ENCODE data around the gene SRGAP3. TPM values are rescaled to one million over a fixed set of nuclear protein-coding genes. Genes with fewer than 3 reads are reported as not detected.

Gene SRGAP3
- total RNA-seq, 1 donor from 2014 or later: 7.1 TPM

GRCh38 chr3:9139366-9139765 lies 110.1 kb downstream of the SRGAP3 start:
- DNase-seq: no peak

- no peak for DNase-seq
Observed at GRCh38 chr3:9137676-9138075, 111.8 kb downstream of the SRGAP3 start.

- DNase-seq: no peak
Observed at GRCh38 chr3:9136746-9137465, 112.5 kb downstream of the SRGAP3 start.

- DNase-seq: no peak
Observed at GRCh38 chr3:9135930-9136525, 113.4 kb downstream of the SRGAP3 start.

GRCh38 chr3:9135526-9135925 lies 113.9 kb downstream of the SRGAP3 start:
- DNase-seq: no peak

GRCh38 chr3:9133656-9134055 lies 115.8 kb downstream of the SRGAP3 start:
- DNase-seq: no peak

GRCh38 chr3:9130345-9131305 lies 118.8 kb downstream of the SRGAP3 start:
- no peak for DNase-seq

- DNase-seq: no peak
Observed at GRCh38 chr3:9129365-9129764, 120.1 kb downstream of the SRGAP3 start.

- no peak for DNase-seq
Observed at GRCh38 chr3:9125278-9125951, 124.0 kb downstream of the SRGAP3 start.

- no peak for DNase-seq
Observed at GRCh38 chr3:9124730-9125129, 124.7 kb downstream of the SRGAP3 start.

GRCh38 chr3:9123840-9124239 lies 125.6 kb downstream of the SRGAP3 start:
- DNase-seq: no peak

GRCh38 chr3:9122732-9123364 lies 126.6 kb downstream of the SRGAP3 start:
- no peak for DNase-seq

GRCh38 chr3:9121366-9122001 lies 128.0 kb downstream of the SRGAP3 start:
- DNase-seq: no peak

GRCh38 chr3:9119331-9119730 lies 130.1 kb downstream of the SRGAP3 start:
- DNase-seq: no peak

GRCh38 chr3:9118222-9118621 lies 131.2 kb downstream of the SRGAP3 start:
- DNase-seq: no peak

- no peak for DNase-seq
Observed at GRCh38 chr3:9117220-9117619, 132.2 kb downstream of the SRGAP3 start.

GRCh38 chr3:9116336-9116735 lies 133.1 kb downstream of the SRGAP3 start:
- no peak for DNase-seq

GRCh38 chr3:9115336-9115735 lies 134.1 kb downstream of the SRGAP3 start:
- DNase-seq: no peak

GRCh38 chr3:9113040-9113439 lies 136.4 kb downstream of the SRGAP3 start:
- DNase-seq: no peak

- no peak for DNase-seq
Observed at GRCh38 chr3:9111866-9112265, 137.6 kb downstream of the SRGAP3 start.

- no peak for DNase-seq
Observed at GRCh38 chr3:9111417-9111816, 138.0 kb downstream of the SRGAP3 start.

GRCh38 chr3:9110802-9111201 lies 138.6 kb downstream of the SRGAP3 start:
- no peak for DNase-seq
